ENCODE data around the gene UBE2R2.
A peak's percentile ranks its signal among the peaks of the same experiment; 100 is the strongest.
"Not testable (repeated sequence)": the region's sequence is repeated elsewhere in the genome, so short reads cannot be mapped to it uniquely, and the experiment has no call there.

UBE2R2 gene

GRCh38 chr9:33860200-33860871 lies 43.4 kb downstream of the UBE2R2 start:
- Histone ChIP-seq H3K36me3 (ENCODE audit: control insufficient read depth, insufficient read depth, low read length) (no peaks in the 10 kb centered on the region; the same call in 1 of the 2 replicates), H3K27me3 (replicated peaks; ENCODE audit: control insufficient read depth, insufficient read depth, low read length) (no peaks in the 10 kb centered on the region), H3K4me3 (replicated peaks; ENCODE audit: low read depth, low read length) (no peak overlapping the region)
- DNase-seq (ENCODE audit: extremely low read depth, insufficient read length) = no peak
- no peak for TF ChIP-seq CTCF (IDR thresholded peaks at IDR 0.05; ENCODE audit: insufficient read depth, low read length, poor library complexity, severe bottlenecking)

- DNase-seq (ENCODE audit: extremely low read depth, insufficient read length) = no peak
These were observed 45.0 kb downstream of the UBE2R2 start for GRCh38 chr9:33861917-33862453.

GRCh38 chr9:33863027-33863426 lies 46.1 kb downstream of the UBE2R2 start:
- H3K4me3 ChIP-seq (replicated peaks; ENCODE audit: low read depth, low read length); H3K27me3 ChIP-seq (replicated peaks; ENCODE audit: control insufficient read depth, insufficient read depth, low read length); H3K36me3 ChIP-seq (ENCODE audit: control insufficient read depth, insufficient read depth, low read length): not testable (repeated sequence)
- DNase-seq (ENCODE audit: extremely low read depth, insufficient read length) = peak; percentile 13

More at GRCh38 chr9:33861917-33862453, 45.0 kb downstream of the UBE2R2 start:
- Histone ChIP-seq H3K27me3 (replicated peaks; ENCODE audit: control insufficient read depth, insufficient read depth, low read length) (no peaks in the 10 kb centered on the region), H3K4me3 (replicated peaks; ENCODE audit: low read depth, low read length) (no peak overlapping the region), H3K36me3 (ENCODE audit: control insufficient read depth, insufficient read depth, low read length) (no peaks in the 10 kb centered on the region)
- no peak for TF ChIP-seq CTCF (IDR thresholded peaks at IDR 0.05; ENCODE audit: insufficient read depth, low read length, poor library complexity, severe bottlenecking)

GRCh38 chr9:33867747-33868439 lies 50.9 kb downstream of the UBE2R2 start:
- no peaks in the 10 kb centered on the region for H3K27me3 ChIP-seq (replicated peaks; ENCODE audit: control insufficient read depth, insufficient read depth, low read length)
- H3K36me3 ChIP-seq (ENCODE audit: control insufficient read depth, insufficient read depth, low read length) = no peaks in the 10 kb centered on the region
- TF ChIP-seq CTCF (IDR thresholded peaks at IDR 0.05; ENCODE audit: insufficient read depth, low read length, poor library complexity, severe bottlenecking) = no peak
- H3K4me3 ChIP-seq (replicated peaks; ENCODE audit: low read depth, low read length) = no peak overlapping the region
- DNase-seq (ENCODE audit: extremely low read depth, insufficient read length) = no peak

GRCh38 chr9:33868440-33868973 lies 51.5 kb downstream of the UBE2R2 start:
- Histone ChIP-seq H3K27me3 (replicated peaks; ENCODE audit: control insufficient read depth, insufficient read depth, low read length) (no peaks in the 10 kb centered on the region), H3K36me3 (ENCODE audit: control insufficient read depth, insufficient read depth, low read length) (no peaks in the 10 kb centered on the region), H3K4me3 (replicated peaks; ENCODE audit: low read depth, low read length) (no peak overlapping the region)
- DNase-seq (ENCODE audit: extremely low read depth, insufficient read length) = no peak
- TF ChIP-seq CTCF (IDR thresholded peaks at IDR 0.05; ENCODE audit: insufficient read depth, low read length, poor library complexity, severe bottlenecking) = no peak

- not testable (repeated sequence) for H3K36me3 ChIP-seq (ENCODE audit: control insufficient read depth, insufficient read depth, low read length); DNase-seq (ENCODE audit: extremely low read depth, insufficient read length); H3K27me3 ChIP-seq (replicated peaks; ENCODE audit: control insufficient read depth, insufficient read depth, low read length); H3K4me3 ChIP-seq (replicated peaks; ENCODE audit: low read depth, low read length)
These were observed 52.3 kb downstream of the UBE2R2 start for GRCh38 chr9:33869243-33869642.
